Activated CD4-positive, alpha-beta memory T cell treated with anti-CD3 and anti-CD28 coated beads, Interleukin-2, amount 10 ng/mL, durations not matched to agents 7 days and 5 days (primary cell): ENCODE measurements around the gene C1QL4. TPM values are rescaled to one million over a fixed set of nuclear protein-coding genes. Genes with fewer than 3 reads are reported as not detected.
A peak's percentile ranks its signal among the peaks of the same experiment; 100 is the strongest.

ENCODE experiments used
- CTCF ChIA-PET: fragments of 350-600 bp; sonication (Branson Sonifier 250); formaldehyde crosslinking; loops from one replicate; lab custom pipeline; 2021; ENCODE audit warnings: antibody characterized with exemption, inconsistent platforms; lab: Charles Lee
- POLR2A ChIA-PET: fragments of 350-600 bp; sonication (Branson Sonifier 250); formaldehyde crosslinking; loops from one replicate; lab custom pipeline; 2021; ENCODE audit warnings: antibody characterized with exemption; lab: Charles Lee
- DNase-seq: peaks from one replicate; pipeline ENCODE4 v3.0.0-alpha.2; 2020
- H3K27ac Mint-ChIP-seq: one replicate; pipeline ENCODE4 v1.8.0; 2021; ENCODE audit warnings: mild to moderate bottlenecking, mixed read lengths
- H3K27me3 Mint-ChIP-seq: one replicate; pipeline ENCODE4 v1.8.0; 2021; ENCODE audit warnings: mixed read lengths
- H3K36me3 Mint-ChIP-seq: one replicate; pipeline ENCODE4 v1.8.0; 2021; ENCODE audit warnings: low read depth, mixed read lengths
- H3K4me1 Mint-ChIP-seq: one replicate; pipeline ENCODE4 v1.8.0; 2021; ENCODE audit warnings: mixed read lengths
- H3K4me3 Mint-ChIP-seq: one replicate; pipeline ENCODE4 v1.8.0; 2021; ENCODE audit warnings: mild to moderate bottlenecking, mixed read lengths
- H3K9me3 Mint-ChIP-seq: one replicate; pipeline ENCODE4 v1.8.0; 2021; ENCODE audit warnings: mixed read lengths
- total RNA-seq, 2 experiments: library from RNA; stranded (reverse); gene quantifications; one replicate each; pipeline ENCODE4 v1.2.3, GENCODE V29; 2021

The C1QL4 gene
- total RNA-seq, 2 experiments from 2014 or later, result not detected

- Mint-ChIP-seq H3K36me3 (no peaks in the 10 kb centered on the region), H3K4me1 (peaks cover 31% of the 10 kb centered on the region), H3K27ac (no peak within 1 kb of the TSS), H3K27me3 (peaks cover 54% of the 10 kb centered on the region), H3K9me3 (no peaks in the 10 kb centered on the region), H3K4me3 (no peak within 1 kb of the TSS)
- ChIA-PET CTCF (interaction anchor here (0.7 to 14.1 kb wide), 16 partner anchors 20 to 442 kb away, joined by 3 to 161 read pairs (median 4); partner anchors contain the start of genes C1QL4, DNAJC22 and TROAP), POLR2A (interaction anchor here (0.7 to 4.0 kb wide), 13 partner anchors 9 to 165 kb away, joined by 3 to 21 read pairs (median 5); partner anchors contain the start of genes C1QL4, DNAJC22, TROAP and TUBA1B)
- no peak for DNase-seq
Observed at GRCh38 chr12:49295082-49295936, 41.7 kb downstream of the C1QL4 start, which contains the start of gene PRPH. Gene PRPH (plus strand): TSS chr12:49295147. CDS start chr12:49295201, 54 bp downstream.

- Mint-ChIP-seq H3K9me3 (no peaks in the 10 kb centered on the region), H3K4me1 (peaks cover 31% of the 10 kb centered on the region), H3K27ac (no peak overlapping the region), H3K4me3 (no peak overlapping the region), H3K27me3 (peaks cover 54% of the 10 kb centered on the region), H3K36me3 (no peaks in the 10 kb centered on the region)
- no peak for DNase-seq
- ChIA-PET CTCF (interaction anchor here (0.7 to 14.1 kb wide), 15 partner anchors 20 to 442 kb away, joined by 3 to 161 read pairs (median 5); partner anchors contain the start of genes C1QL4, DNAJC22 and TROAP), POLR2A (interaction anchor here (0.7 to 4.0 kb wide), 12 partner anchors 9 to 164 kb away, joined by 3 to 21 read pairs (median 6); partner anchors contain the start of genes C1QL4, DNAJC22, TROAP and TUBA1B)
Observed at GRCh38 chr12:49294804-49295081, 42.2 kb downstream of the C1QL4 start.

GRCh38 chr12:49294086-49294803 is 42.7 kb downstream of the C1QL4 start:
- POLR2A ChIA-PET, result interaction anchor here (0.7 to 4.0 kb wide), 13 partner anchors 10 to 208 kb away, joined by 3 to 21 read pairs (median 6); partner anchors contain the start of genes C1QL4, DNAJC22, TROAP and TUBA1B
- Mint-ChIP-seq H3K36me3 (no peaks in the 10 kb centered on the region), H3K9me3 (no peaks in the 10 kb centered on the region), H3K4me1 (peaks cover 31% of the 10 kb centered on the region), H3K27ac (no peak overlapping the region), H3K4me3 (no peak overlapping the region), H3K27me3 (peaks cover 54% of the 10 kb centered on the region)
- no peak for DNase-seq
- CTCF ChIA-PET, result interaction anchor here (0.7 to 14.1 kb wide), 11 partner anchors 25 to 441 kb away, joined by 3 to 161 read pairs (median 6); partner anchors contain the start of genes C1QL4, DNAJC22 and TROAP

GRCh38 chr12:49293056-49293956 is 43.7 kb downstream of the C1QL4 start:
- Mint-ChIP-seq H3K36me3 (no peaks in the 10 kb centered on the region), H3K4me1 (peaks cover 31% of the 10 kb centered on the region), H3K27me3 (peaks cover 55% of the 10 kb centered on the region), H3K9me3 (no peaks in the 10 kb centered on the region), H3K4me3 (no peak overlapping the region), H3K27ac (no peak overlapping the region)
- POLR2A ChIA-PET, result interaction anchor here (0.7 to 4.0 kb wide), 7 partner anchors 27 to 207 kb away, joined by 3 to 17 read pairs (median 7); partner anchors contain the start of genes C1QL4, DNAJC22, TROAP and TUBA1B
- CTCF ChIA-PET, result interaction anchor here (0.6 to 14.1 kb wide), 9 partner anchors 9 to 65 kb away, joined by 3 to 161 read pairs (median 6); partner anchors contain the start of genes C1QL4 and DNAJC22
- DNase-seq, result no peak

- POLR2A ChIA-PET, result interaction anchor here (1.0 to 4.0 kb wide), 2 partner anchors 44 to 73 kb away, joined by 3 to 17 read pairs; partner anchors contain the start of gene C1QL4
- no peak for DNase-seq
- Mint-ChIP-seq H3K36me3 (no peaks in the 10 kb centered on the region), H3K4me3 (no peak overlapping the region), H3K4me1 (peaks cover 28% of the 10 kb centered on the region), H3K9me3 (no peaks in the 10 kb centered on the region), H3K27me3 (peaks cover 55% of the 10 kb centered on the region), H3K27ac (no peak overlapping the region)
- CTCF ChIA-PET, result interaction anchor here (0.6 to 14.1 kb wide), 8 partner anchors 10 to 252 kb away, joined by 3 to 161 read pairs (median 5); partner anchors contain the start of genes C1QL4 and DNAJC22
Observed at GRCh38 chr12:49292729-49293055, 44.3 kb downstream of the C1QL4 start.

- Mint-ChIP-seq H3K27me3 (peaks cover 38% of the 10 kb centered on the region), H3K4me1 (peaks cover 8% of the 10 kb centered on the region), H3K4me3 (no peak overlapping the region), H3K36me3 (no peaks in the 10 kb centered on the region), H3K27ac (no peak overlapping the region), H3K9me3 (no peaks in the 10 kb centered on the region)
- CTCF ChIA-PET, result interaction anchor here (0.5 to 14.1 kb wide), 27 partner anchors 8 to 511 kb away, joined by 3 to 161 read pairs (median 4); partner anchors contain the start of genes C1QL4, DNAJC22, SPATS2 and TROAP
- DNase-seq, result no peak
- POLR2A ChIA-PET, result interaction anchor here (0.6 to 2.0 kb wide), 7 partner anchors 34 to 218 kb away, joined by 3 to 8 read pairs (median 3); partner anchors contain the start of genes C1QL4, DNAJC22, SPATS2 and TROAP
Observed at GRCh38 chr12:49288922-49289555, 47.9 kb downstream of the C1QL4 start.

- DNase-seq, result peak; percentile 77
- Mint-ChIP-seq H3K36me3 (no peaks in the 10 kb centered on the region), H3K27me3 (peaks cover 34% of the 10 kb centered on the region), H3K9me3 (no peaks in the 10 kb centered on the region), H3K27ac (no peak overlapping the region), H3K4me3 (no peak overlapping the region), H3K4me1 (peaks cover 8% of the 10 kb centered on the region)
- ChIA-PET CTCF (interaction anchor here (0.6 to 14.1 kb wide), 25 partner anchors 9 to 510 kb away, joined by 3 to 161 read pairs (median 5); partner anchors contain the start of genes C1QL4, DNAJC22, SPATS2 and TROAP), POLR2A (interaction anchor here (0.6 to 2.0 kb wide), 5 partner anchors 34 to 218 kb away, joined by 3 to 8 read pairs (median 7); partner anchors contain the start of genes DNAJC22 and TROAP)
Observed at GRCh38 chr12:49288412-49288853, 48.6 kb downstream of the C1QL4 start.

- H3K27me3 Mint-ChIP-seq, result peaks cover 34% of the 10 kb centered on the region
- ChIA-PET CTCF (interaction anchor here (1.0 to 14.1 kb wide), 12 partner anchors 9 to 79 kb away, joined by 3 to 161 read pairs (median 7); partner anchors contain the start of genes C1QL4, DNAJC22, SPATS2 and TROAP), POLR2A (interaction anchor here (1.2 to 1.7 kb wide), 2 partner anchors 35 to 54 kb away, joined by 7 read pairs; partner anchors contain the start of gene TROAP)
- H3K4me1 Mint-ChIP-seq, result peaks cover 8% of the 10 kb centered on the region
- no peak for DNase-seq
- H3K4me3 Mint-ChIP-seq, result no peak overlapping the region
- H3K27ac Mint-ChIP-seq, result no peak overlapping the region
- no peaks in the 10 kb centered on the region for H3K9me3 Mint-ChIP-seq
- no peaks in the 10 kb centered on the region for H3K36me3 Mint-ChIP-seq
Observed at GRCh38 chr12:49287876-49288275, 49.1 kb downstream of the C1QL4 start.

GRCh38 chr12:49284672-49285071 is 52.3 kb downstream of the C1QL4 start:
- CTCF ChIA-PET, result interaction anchor here (6.0 to 14.1 kb wide), 2 partner anchors 58 to 65 kb away, joined by 52 to 161 read pairs; partner anchors contain the start of gene DNAJC22
- Mint-ChIP-seq H3K27ac (no peak overlapping the region), H3K4me1 (peaks cover 8% of the 10 kb centered on the region), H3K36me3 (no peaks in the 10 kb centered on the region), H3K27me3 (peaks cover 38% of the 10 kb centered on the region), H3K9me3 (no peaks in the 10 kb centered on the region), H3K4me3 (no peak overlapping the region)
- POLR2A ChIA-PET, result interaction anchor here (1.2 to 1.3 kb wide), 2 partner anchors 14 to 19 kb away, joined by 3 to 4 read pairs; partner anchors contain the start of gene TUBA1C
- DNase-seq, result no peak

GRCh38 chr12:49283541-49284429 is 53.2 kb downstream of the C1QL4 start:
- ChIA-PET POLR2A (interaction anchor here (1.3 kb wide), 1 partner anchor 14 kb away, joined by 4 read pairs; no protein-coding TSS in a partner anchor), CTCF (interaction anchor here (1.0 to 14.1 kb wide), 2 partner anchors 66 to 153 kb away, joined by 3 to 161 read pairs; partner anchors contain the start of gene DNAJC22)
- Mint-ChIP-seq H3K36me3 (no peaks in the 10 kb centered on the region), H3K9me3 (no peaks in the 10 kb centered on the region), H3K27ac (no peak overlapping the region), H3K4me3 (no peak overlapping the region), H3K27me3 (peaks cover 40% of the 10 kb centered on the region), H3K4me1 (peaks cover 5% of the 10 kb centered on the region)
- no peak for DNase-seq
